Heart left ventricle (tissue), 13 donors: ENCODE results near the gene PKM.

Experiments used
- POLR2A ChIP-seq, 2 donors: fragments of 450-650 bp; IDR thresholded peaks; one replicate each; pipeline ENCODE4 v1.6.1; 2017; ENCODE audit warnings: antibody characterized with exemption in 2 of 2, mild to moderate bottlenecking in 2 of 2, moderate library complexity in 2 of 2
- TF ChIP-seq, protein P1 (sequence below), 12 donors: fragments of 200-600 bp; sonication (generic) in 4 of 12; IDR thresholded peaks; one replicate each; pipeline versions ENCODE4 v1.5.0 to v1.8.0; 2018 to 2022; ENCODE audit warnings: antibody characterized with exemption in 12 of 12, mild to moderate bottlenecking in 5 of 12
- donor health status: ischemic (EF 13 %, LVEDD 7.1; RV severe dilation, severe dysfunction).
- donor health status: DM: no; HTN: yes; CAD: no.
- donor health status: DM: no; HTN: no; CAD: no.
- donor health status: ischemic (EF 25% LVEDD 6.9; RV normal size, moderate dysfunction).
- donor health status: ischemic (EF 25% LVEDD 5.7; RV mildly dilated, moderate dysfunction).
- donor health status: ischemic (EF 35%, LVEDD 5.7; RV mildly dilated, moderate dysfunction).
- donor health status: nonischemic (EF 11% LVEDD 7.7; RV severe dilation, severe dysfunction).
- donor health status: DM: yes; HTN: yes; CAD: no.
- donor health status: PGD.
- donor health status: ischemic (EF 29% LVEDD 5.4; RV normal size, mild dysfunction).
- donor health status: nonischemic (EF 23%, LVEDD 6.1; RV moderate dilation, normal function).

DNA sequence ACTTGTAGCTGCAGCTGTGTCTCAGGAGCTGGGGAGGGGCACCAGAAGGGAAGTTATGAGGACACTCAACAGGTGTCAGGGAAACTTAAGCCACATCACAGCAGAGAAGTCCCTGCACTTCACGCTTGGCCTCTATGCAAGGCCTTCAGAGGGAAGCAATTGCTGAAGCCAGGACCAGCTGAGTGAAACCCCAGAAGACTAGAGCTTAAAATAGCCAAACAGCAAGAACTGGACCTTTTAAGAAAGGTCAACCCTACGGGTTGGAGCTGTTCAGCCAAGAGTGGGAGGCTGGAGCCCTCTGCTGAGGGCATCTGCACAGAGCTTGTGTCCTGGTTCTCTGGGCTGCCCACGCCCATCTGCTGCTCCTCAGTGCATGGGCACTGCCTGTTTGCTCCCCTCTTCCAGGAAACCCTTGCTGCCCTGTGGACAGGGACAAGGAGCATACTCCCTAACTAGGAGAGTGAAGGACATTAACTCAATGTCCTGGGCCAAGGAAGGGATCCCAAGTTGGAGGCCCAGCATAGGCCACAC is 29.5 kb downstream of the PKM start:
- TF ChIP-seq, protein P1, sequence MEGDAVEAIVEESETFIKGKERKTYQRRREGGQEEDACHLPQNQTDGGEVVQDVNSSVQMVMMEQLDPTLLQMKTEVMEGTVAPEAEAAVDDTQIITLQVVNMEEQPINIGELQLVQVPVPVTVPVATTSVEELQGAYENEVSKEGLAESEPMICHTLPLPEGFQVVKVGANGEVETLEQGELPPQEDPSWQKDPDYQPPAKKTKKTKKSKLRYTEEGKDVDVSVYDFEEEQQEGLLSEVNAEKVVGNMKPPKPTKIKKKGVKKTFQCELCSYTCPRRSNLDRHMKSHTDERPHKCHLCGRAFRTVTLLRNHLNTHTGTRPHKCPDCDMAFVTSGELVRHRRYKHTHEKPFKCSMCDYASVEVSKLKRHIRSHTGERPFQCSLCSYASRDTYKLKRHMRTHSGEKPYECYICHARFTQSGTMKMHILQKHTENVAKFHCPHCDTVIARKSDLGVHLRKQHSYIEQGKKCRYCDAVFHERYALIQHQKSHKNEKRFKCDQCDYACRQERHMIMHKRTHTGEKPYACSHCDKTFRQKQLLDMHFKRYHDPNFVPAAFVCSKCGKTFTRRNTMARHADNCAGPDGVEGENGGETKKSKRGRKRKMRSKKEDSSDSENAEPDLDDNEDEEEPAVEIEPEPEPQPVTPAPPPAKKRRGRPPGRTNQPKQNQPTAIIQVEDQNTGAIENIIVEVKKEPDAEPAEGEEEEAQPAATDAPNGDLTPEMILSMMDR (IDR thresholded peaks at IDR 0.05) = peak in 1 of 12 donors; percentile 4
- no peak for TF ChIP-seq POLR2A (IDR thresholded peaks at IDR 0.05)
